ENCODE data around the gene OBSCN. TPM values are rescaled to one million over a fixed set of nuclear protein-coding genes. Genes with fewer than 3 reads are reported as not detected.

Gene OBSCN
- total and polyA plus RNA-seq, 2 donors (not counting 1 experiment from before 2014, with no cell fraction given), result 10.0 to 63.9 TPM

GRCh38 chr1:228222548-228222947 lies 14.7 kb downstream of the OBSCN start:
- H4K20me1 ChIP-seq (ENCODE audit: control insufficient read depth, insufficient read depth, low read length, poor library complexity, severe bottlenecking), result no peaks in the 10 kb centered on the region
- H3K27ac ChIP-seq (ENCODE audit: low read length in 2 of 2), result no peak overlapping the region
- H2AFZ ChIP-seq (ENCODE audit: insufficient read depth, low read depth, low read length, poor library complexity, severe bottlenecking), result no peak overlapping the region
- no peak for TF ChIP-seq EZH2 (IDR thresholded peaks at IDR 0.05; ENCODE audit: borderline replicate concordance, insufficient read depth, low read depth, low read length, poor library complexity, severe bottlenecking)
- TF ChIP-seq CTCF (IDR thresholded peaks at IDR 0.05), result no peak
- no peaks in the 10 kb centered on the region for H3K4me1 Mint-ChIP-seq
- ChIA-PET CTCF (no interaction called here), POLR2A (no interaction called here)
- H3K4me2 ChIP-seq (replicated peaks; ENCODE audit: low read depth, low read length, poor library complexity, severe bottlenecking), result no peak overlapping the region
- H3K79me2 ChIP-seq (ENCODE audit: control insufficient read depth, insufficient read depth, low read length), result no peaks in the 10 kb centered on the region
- no peak overlapping the region for H3K9ac ChIP-seq (ENCODE audit: low read length)
- H3K4me3 ChIP-seq (ENCODE audit: control extremely low read depth in 1 of 5, extremely low read depth in 1 of 5, insufficient read depth in 1 of 5, low read depth in 2 of 5, low read length in 4 of 5), result no peak overlapping the region
- no peaks in the 10 kb centered on the region for H3K27me3 ChIP-seq (replicated peaks in 1 of 4; ENCODE audit: control extremely low read depth in 1 of 4, control insufficient read depth in 3 of 4, insufficient read depth in 4 of 4, low read length in 3 of 4)
- H3K27ac Mint-ChIP-seq, result no peak overlapping the region
- peaks cover 0 to 8% of the 10 kb centered on the region in 2 experiments for H3K36me3 ChIP-seq (replicated peaks in 1 of 2; ENCODE audit: control extremely low read depth in 1 of 2, control insufficient read depth in 1 of 2, extremely low read depth in 1 of 2, insufficient read depth in 2 of 2, low read length in 1 of 2)
- no peaks in the 10 kb centered on the region for H3K4me1 ChIP-seq (ENCODE audit: control insufficient read depth in 2 of 2, insufficient read depth in 2 of 2, low read length in 2 of 2)
- ATAC-seq (ENCODE audit: low read depth) (no peak), DNase-seq (no peak)
- WGBS (ENCODE audit: insufficient coverage), result 89% methylated on average over 9 of the region's 11 CpGs
- H3K9me3 ChIP-seq (ENCODE audit: control extremely low read depth in 1 of 3, control insufficient read depth in 2 of 3, insufficient read depth in 1 of 3, low read length in 2 of 3), result peaks cover 0 to 12% (median 8%) of the 10 kb centered on the region in 3 donors
- no peak overlapping the region for H3K4me3 Mint-ChIP-seq
- no peaks in the 10 kb centered on the region for H3K9me3 Mint-ChIP-seq (ENCODE audit: insufficient read depth)
- intact Hi-C loops (cut with micrococcal nuclease), result no loop called here
- H3K27me3 Mint-ChIP-seq, result no peaks in the 10 kb centered on the region

- CTCF ChIA-PET, result no interaction called here
- POLR2A ChIA-PET, result no interaction called here
- H3K4me1 ChIP-seq (ENCODE audit: control insufficient read depth in 2 of 2, insufficient read depth in 2 of 2, low read length in 2 of 2), result no peaks in the 10 kb centered on the region
- H4K20me1 ChIP-seq (ENCODE audit: control insufficient read depth, insufficient read depth, low read length, poor library complexity, severe bottlenecking), result no peaks in the 10 kb centered on the region
- peaks cover 0 to 6% of the 10 kb centered on the region in 2 experiments for H3K36me3 ChIP-seq (replicated peaks in 1 of 2; ENCODE audit: control extremely low read depth in 1 of 2, control insufficient read depth in 1 of 2, extremely low read depth in 1 of 2, insufficient read depth in 2 of 2, low read length in 1 of 2)
- ATAC-seq (ENCODE audit: low read depth) (no peak), DNase-seq (no peak)
- WGBS (ENCODE audit: insufficient coverage), result 92% methylated on average over 16 of the region's 16 CpGs
- no peak for TF ChIP-seq CTCF (IDR thresholded peaks at IDR 0.05)
- Mint-ChIP-seq H3K27me3 (no peaks in the 10 kb centered on the region), H3K4me3 (no peak overlapping the region), H3K9me3 (ENCODE audit: insufficient read depth) (no peaks in the 10 kb centered on the region), H3K4me1 (peaks cover 2% of the 10 kb centered on the region), H3K27ac (no peak overlapping the region)
- H3K9me3 ChIP-seq (ENCODE audit: control extremely low read depth in 1 of 3, control insufficient read depth in 2 of 3, insufficient read depth in 1 of 3, low read length in 2 of 3), result peaks cover 0 to 12% (median 8%) of the 10 kb centered on the region in 3 donors
- no peak overlapping the region for H2AFZ ChIP-seq (ENCODE audit: insufficient read depth, low read depth, low read length, poor library complexity, severe bottlenecking)
- no peaks in the 10 kb centered on the region for H3K27me3 ChIP-seq (replicated peaks in 1 of 4; ENCODE audit: control extremely low read depth in 1 of 4, control insufficient read depth in 3 of 4, insufficient read depth in 4 of 4, low read length in 3 of 4)
- H3K79me2 ChIP-seq (ENCODE audit: control insufficient read depth, insufficient read depth, low read length), result no peaks in the 10 kb centered on the region
- H3K4me2 ChIP-seq (replicated peaks; ENCODE audit: low read depth, low read length, poor library complexity, severe bottlenecking), result no peak overlapping the region
- no peak overlapping the region for H3K9ac ChIP-seq (ENCODE audit: low read length)
- intact Hi-C loops (cut with micrococcal nuclease), result no loop called here
- H3K4me3 ChIP-seq (ENCODE audit: control extremely low read depth in 1 of 5, extremely low read depth in 1 of 5, insufficient read depth in 1 of 5, low read depth in 2 of 5, low read length in 4 of 5), result no peak overlapping the region
- H3K27ac ChIP-seq (ENCODE audit: low read length in 2 of 2), result no peak overlapping the region
Observed at GRCh38 chr1:228224198-228225164, 16.6 kb downstream of the OBSCN start.
